A204.1 (cell line): ENCODE results near the gene RPRD2.
"Not testable (repeated sequence)": the region's sequence is repeated elsewhere in the genome, so short reads cannot be mapped to it uniquely, and the experiment has no call there.

Experiments
- FAIRE-seq: peaks from 2 replicates; lab custom pipeline; 2012; peaks lifted over from hg19 to GRCh38; lab: Jason Lieb, UNC

RPRD2 gene

GRCh38 chr1:150389650-150390049 lies 25.7 kb downstream of the RPRD2 start:
- FAIRE-seq = no peak

GRCh38 chr1:150392627-150393026 lies 28.7 kb downstream of the RPRD2 start:
- no peak for FAIRE-seq

- FAIRE-seq = not testable (repeated sequence)
Measured at GRCh38 chr1:150395115-150395514, 31.2 kb downstream of the RPRD2 start.

GRCh38 chr1:150397392-150398032 lies 33.6 kb downstream of the RPRD2 start:
- FAIRE-seq = no peak

GRCh38 chr1:150404465-150404864 lies 40.5 kb downstream of the RPRD2 start:
- no peak for FAIRE-seq

GRCh38 chr1:150405660-150406059 lies 41.7 kb downstream of the RPRD2 start:
- no peak for FAIRE-seq

- FAIRE-seq = no peak
Measured at GRCh38 chr1:150406483-150406882, 42.5 kb downstream of the RPRD2 start.

- no peak for FAIRE-seq
Measured at GRCh38 chr1:150407330-150407729, 43.4 kb downstream of the RPRD2 start.

GRCh38 chr1:150408800-150409199 lies 44.9 kb downstream of the RPRD2 start:
- no peak for FAIRE-seq

GRCh38 chr1:150409504-150410362 lies 45.8 kb downstream of the RPRD2 start:
- no peak for FAIRE-seq

GRCh38 chr1:150410582-150411101 lies 46.7 kb downstream of the RPRD2 start:
- FAIRE-seq = no peak

- FAIRE-seq = no peak
Measured at GRCh38 chr1:150414592-150414991, 50.6 kb downstream of the RPRD2 start.

GRCh38 chr1:150415800-150416199 lies 51.9 kb downstream of the RPRD2 start:
- FAIRE-seq = no peak

GRCh38 chr1:150420560-150421265 lies 56.8 kb downstream of the RPRD2 start:
- no peak for FAIRE-seq

- FAIRE-seq = no peak
Measured at GRCh38 chr1:150422541-150422940, 58.6 kb downstream of the RPRD2 start.

GRCh38 chr1:150429805-150430204 lies 65.9 kb downstream of the RPRD2 start:
- FAIRE-seq = no peak

- peak; percentile 14 for FAIRE-seq
Measured at GRCh38 chr1:150441121-150441520, 77.2 kb downstream of the RPRD2 start.

GRCh38 chr1:150444232-150444631 lies 80.3 kb downstream of the RPRD2 start:
- no peak for FAIRE-seq

- FAIRE-seq = no peak
Measured at GRCh38 chr1:150456146-150456647, 92.2 kb downstream of the RPRD2 start.

- no peak for FAIRE-seq
Measured at GRCh38 chr1:150464422-150464826, 100.5 kb downstream of the RPRD2 start.

- no peak for FAIRE-seq
Measured at GRCh38 chr1:150466964-150467363, 103.0 kb downstream of the RPRD2 start.

- no peak for FAIRE-seq
Measured at GRCh38 chr1:150469291-150469690, 105.3 kb downstream of the RPRD2 start.
